HCT116 (cell line): ENCODE results near the gene PKHD1.

ENCODE experiments used
- CEBPB ChIP-seq: IDR thresholded peaks from 2 replicates; pipeline ENCODE4 v1.6.1; 2012; ENCODE audit warnings: low read depth
- CTCF ChIP-seq, 3 experiments: fragments of 200-600 bp in 1 of 3; sonication (generic) in 1 of 3; IDR thresholded peaks in 2 of 3; conservative IDR thresholded peaks in 1 of 3; 2 replicates each; pipeline ENCODE4 v1.5.1; 2012 to 2017; ENCODE audit warnings: low read depth in 2 of 3, low read length in 2 of 3, antibody characterized with exemption in 1 of 3, borderline replicate concordance in 1 of 3, control low read depth in 1 of 3, mild to moderate bottlenecking in 1 of 3, mixed read lengths in 1 of 3, mixed run types in 1 of 3, moderate library complexity in 1 of 3; ENCODE audit not compliant: insufficient read depth in 1 of 3
- EZH2phosphoT487 ChIP-seq: fragments of 200-600 bp; IDR thresholded peaks from 2 replicates; pipeline ENCODE4 v1.6.1; 2018; ENCODE audit warnings: antibody characterized with exemption, borderline replicate concordance
- POLR2A ChIP-seq: IDR thresholded peaks from 2 replicates; pipeline ENCODE4 v1.7.0; 2011; ENCODE audit warnings: borderline replicate concordance; ENCODE audit not compliant: insufficient read depth, insufficient read length; ENCODE audit errors: extremely low read depth
- POLR2AphosphoS5 ChIP-seq: IDR thresholded peaks from 2 replicates; pipeline ENCODE4 v1.6.1; 2011; ENCODE audit warnings: mild to moderate bottlenecking, low read depth, low read length, moderate library complexity

GRCh38 chr6:51717477-51717876 lies 369.9 kb downstream of the PKHD1 start:
- TF ChIP-seq EZH2phosphoT487, result no peak
- TF ChIP-seq CTCF (IDR thresholded peaks at IDR 0.05 in 2 of 3, conservative IDR thresholded peaks at IDR 0.05 in 1 of 3; ENCODE audit: borderline replicate concordance in 1 of 3, insufficient read depth in 1 of 3, low read depth in 2 of 3, low read length in 2 of 3), result no peak
- no peak for TF ChIP-seq POLR2A
- TF ChIP-seq POLR2AphosphoS5, result no peak
- TF ChIP-seq CEBPB, result no peak
